Fibroblast of skin of scalp (primary cell): ENCODE measurements around the gene UBA7.
"Not testable (repeated sequence)": the region's sequence is repeated elsewhere in the genome, so short reads cannot be mapped to it uniquely, and the experiment has no call there.

Source experiments
- DNase-seq: peaks from one replicate; pipeline ENCODE4 v3.0.0-alpha.2; 2013

UBA7 gene

DNA sequence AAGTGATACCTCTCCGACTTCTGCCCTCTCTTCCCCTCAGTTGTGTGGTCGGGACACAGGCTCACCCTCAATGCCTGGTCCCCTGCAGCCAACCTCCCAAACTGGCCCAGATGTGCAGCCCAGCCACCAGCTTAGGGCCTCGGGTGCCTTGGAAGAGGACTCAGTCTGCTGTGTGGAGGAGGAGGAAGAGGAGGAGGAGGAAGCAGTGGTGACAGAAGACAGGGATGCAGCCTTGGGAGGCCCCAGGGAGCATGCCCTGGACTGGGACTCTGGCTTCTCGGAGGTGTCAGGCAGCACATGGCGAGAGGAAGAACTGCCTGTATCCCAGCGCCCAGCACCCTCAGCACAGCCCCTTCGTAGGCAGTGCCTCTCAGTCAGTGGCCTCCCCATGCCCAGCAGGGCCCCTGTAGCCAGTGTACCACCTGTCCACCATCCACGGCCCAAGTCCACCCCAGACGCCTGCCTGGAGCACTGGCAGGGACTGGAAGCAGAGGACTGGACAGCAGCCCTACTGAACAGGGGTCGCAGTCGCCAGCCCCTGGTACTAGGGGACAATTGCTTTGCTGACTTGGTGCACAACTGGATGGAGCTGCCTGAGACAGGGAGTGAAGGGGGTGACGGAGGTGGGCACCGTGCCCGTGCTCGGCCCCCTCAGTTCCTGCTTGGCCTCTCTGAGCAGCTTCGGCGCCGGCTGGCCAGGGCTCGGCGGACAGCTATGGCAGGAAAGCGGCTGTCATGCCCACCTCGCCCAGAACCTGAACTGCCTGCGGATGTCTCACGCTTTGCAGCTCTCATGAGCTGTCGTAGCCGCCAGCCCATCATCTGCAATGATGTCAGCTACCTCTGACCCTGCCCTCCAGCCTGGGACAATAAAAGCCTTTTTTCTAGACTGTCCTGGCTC is 9.4 kb downstream of the UBA7 start:
- DNase-seq: no peak

DNA sequence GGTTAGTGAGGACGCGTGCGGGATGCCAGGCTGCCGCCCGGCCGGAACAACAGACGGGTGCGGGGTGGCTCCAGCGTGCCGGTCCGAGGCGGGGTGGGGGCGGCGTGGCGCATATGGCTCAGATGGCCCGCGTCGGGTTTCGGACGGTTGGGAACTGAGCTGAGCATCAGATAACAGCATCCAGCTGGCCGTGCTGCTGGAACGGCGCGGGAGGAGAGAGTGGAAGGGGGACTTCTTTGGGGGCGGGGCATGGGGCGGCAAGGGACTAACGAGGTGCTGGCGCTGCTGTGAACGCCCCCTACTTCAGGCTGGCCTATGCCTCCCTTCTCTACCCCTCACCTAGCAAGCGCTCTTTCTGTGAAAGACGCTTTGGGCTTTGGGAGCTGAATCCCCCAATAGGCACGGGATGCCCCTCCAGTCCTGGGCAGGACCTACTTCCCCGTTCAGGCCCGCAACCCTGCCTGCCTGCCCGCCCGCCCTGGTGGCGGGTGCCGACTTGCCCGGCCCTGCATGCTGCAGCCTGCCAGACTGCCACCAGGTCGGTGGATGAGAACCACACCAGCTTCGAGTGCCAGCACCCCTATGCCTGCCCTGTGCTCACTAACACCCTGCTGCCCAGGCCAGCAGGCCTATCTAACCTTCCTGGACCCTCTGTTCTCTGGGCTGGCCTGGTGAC is 10.2 kb downstream of the UBA7 start:
- DNase-seq: no peak

DNA sequence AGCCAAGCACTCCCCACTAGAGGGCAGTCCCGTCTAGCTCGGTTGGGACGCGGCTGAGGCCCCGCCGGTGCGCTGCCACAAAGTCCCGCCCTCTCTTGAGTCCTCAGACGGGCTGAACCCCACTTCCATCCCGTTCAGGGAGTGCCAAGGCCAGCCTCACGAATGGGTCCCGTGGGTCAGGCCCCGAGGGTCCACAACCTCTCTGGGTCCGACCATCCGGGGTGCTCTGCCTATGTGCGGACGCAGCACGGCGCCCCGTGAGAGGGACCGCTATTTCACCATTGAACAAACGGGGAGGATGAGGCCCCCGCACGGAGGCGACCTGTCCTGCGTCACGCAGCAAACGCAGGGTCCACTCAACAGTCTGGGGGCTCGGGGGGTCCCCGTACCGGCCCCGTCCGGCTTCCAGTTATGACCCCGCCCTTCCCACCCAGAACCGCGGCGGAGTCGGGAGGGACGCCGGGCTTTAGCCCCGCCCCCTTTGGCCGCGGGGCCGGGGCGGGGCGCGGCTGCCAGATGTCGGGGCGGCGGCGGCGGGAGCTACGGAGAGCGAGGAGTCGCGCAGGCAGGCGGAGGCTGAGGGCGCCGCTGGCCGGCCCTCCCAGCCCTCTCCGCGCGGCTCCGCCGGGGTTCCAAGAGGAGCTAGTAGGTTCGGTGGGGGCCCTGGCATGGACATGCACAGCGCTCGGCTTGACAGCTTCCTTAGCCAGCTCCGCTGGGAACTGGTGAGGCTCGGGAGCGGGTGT is 10.9 kb downstream of the UBA7 start, which contains the start of gene INKA1:
Gene INKA1 (plus strand): TSS at position 543 of the 746 bp plus-strand sequence. CDS start 132 bp downstream, at position 675.
- peak; percentile 82 for DNase-seq

DNA sequence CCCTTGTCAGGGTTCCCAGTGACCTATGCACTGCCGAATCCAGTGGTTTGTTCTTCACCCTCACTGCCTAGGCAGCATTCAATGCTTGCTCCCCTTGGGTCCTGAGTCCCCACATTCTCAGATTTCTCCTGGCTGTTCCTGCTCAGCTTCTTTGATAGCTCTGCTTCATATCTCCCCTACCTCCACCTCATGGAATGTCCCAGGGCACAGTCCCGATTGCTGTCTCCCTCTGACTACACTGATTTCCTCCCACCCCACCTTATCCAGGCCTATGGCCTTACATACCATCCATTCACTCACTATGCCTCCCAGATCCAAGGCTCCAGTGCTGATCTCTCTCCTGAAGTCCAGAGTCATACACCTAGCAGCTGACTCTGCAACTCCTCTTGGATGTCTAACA is 12.6 kb downstream of the UBA7 start:
- no peak for DNase-seq

DNA sequence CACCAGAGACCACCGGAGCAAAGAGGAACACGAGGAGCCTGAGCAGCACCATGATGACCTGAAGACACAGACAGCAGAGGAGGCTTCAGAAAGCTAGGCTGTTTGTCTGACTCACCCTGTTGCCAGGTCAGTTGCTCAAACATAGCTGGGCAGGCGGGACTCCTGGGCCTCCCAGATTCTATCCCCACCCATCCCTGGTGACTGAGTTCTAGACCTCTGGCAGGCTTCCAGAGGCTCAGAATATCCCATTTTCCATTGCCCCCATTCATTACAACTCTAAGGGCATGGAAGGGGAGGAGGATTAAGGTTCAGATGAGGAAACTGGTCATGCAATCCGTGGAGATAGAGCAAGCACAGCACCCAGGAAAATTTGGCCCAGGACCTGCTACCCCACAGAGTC is 14.0 kb downstream of the UBA7 start, which contains the start of gene CDHR4:
Gene CDHR4 (minus strand): TSS at position 113 of the 400 bp plus-strand sequence. CDS start 61 bp downstream, at position 52.
- peak; percentile 69 for DNase-seq

DNA sequence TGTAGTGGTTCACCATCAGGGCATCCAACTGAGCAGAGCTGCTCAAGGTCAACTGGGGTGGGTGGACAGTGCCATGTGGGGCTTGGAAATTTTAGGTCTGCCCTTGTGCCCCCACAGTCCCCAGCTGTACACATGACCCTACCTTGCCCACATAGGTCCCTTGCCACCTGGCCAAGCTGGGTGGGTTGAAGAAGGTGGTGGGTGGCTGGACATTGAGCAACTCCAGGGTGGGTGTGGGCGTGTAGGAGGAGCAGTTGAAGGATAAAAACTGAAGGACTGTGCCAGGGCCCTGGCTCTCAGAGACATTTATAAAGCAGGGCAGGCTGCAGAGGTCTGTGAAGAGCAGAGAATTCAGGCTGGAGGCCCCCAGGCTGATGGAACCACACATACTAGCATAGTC is 14.6 kb downstream of the UBA7 start:
- no peak for DNase-seq

DNA sequence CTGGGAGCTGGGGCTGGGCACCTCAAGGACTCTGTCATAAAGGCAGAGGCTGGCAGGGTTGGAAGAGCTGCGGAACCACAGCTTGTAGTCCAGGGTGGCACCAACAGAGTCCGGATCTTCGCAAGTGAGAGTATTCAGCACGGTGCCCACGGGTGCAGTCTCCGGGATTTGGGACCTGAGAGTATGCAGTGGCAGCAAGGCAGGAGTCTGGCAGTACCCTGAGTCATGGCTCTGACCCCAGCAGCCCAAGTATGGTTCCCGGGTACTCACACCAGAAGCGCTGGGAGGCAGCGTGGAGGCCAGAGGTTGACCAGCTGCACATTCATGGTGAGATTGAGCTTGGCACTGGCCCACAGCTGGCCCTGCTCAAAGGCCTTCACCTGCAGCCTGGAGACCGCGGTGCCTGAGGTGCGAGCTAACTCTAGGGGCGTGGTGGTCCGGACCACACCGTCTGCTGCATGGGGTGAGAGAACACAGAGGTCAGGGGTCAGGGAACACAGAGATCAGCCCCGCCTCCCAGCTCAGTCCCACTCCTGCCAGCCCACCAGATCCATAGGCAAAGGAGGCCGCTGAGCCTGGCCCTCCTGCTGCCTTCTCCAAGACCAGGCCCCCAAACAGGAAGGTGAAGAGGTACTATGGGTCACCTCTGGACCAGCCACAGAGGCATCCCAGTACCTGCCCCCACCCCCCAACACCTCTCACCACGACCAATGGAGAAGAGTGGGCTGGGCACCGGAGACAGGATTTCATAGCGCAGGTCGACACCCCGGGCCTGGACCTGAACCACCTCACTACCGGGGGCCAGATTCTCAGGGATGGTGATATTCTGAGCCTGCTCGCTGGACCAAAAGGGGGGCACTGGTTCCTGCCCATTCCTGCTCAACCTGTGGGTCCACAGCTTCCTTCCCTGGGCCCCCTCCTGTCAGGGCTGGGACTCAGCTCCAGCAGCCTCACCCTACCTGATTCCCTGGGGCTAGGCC is 18.5 kb downstream of the UBA7 start:
- no peak for DNase-seq

DNA sequence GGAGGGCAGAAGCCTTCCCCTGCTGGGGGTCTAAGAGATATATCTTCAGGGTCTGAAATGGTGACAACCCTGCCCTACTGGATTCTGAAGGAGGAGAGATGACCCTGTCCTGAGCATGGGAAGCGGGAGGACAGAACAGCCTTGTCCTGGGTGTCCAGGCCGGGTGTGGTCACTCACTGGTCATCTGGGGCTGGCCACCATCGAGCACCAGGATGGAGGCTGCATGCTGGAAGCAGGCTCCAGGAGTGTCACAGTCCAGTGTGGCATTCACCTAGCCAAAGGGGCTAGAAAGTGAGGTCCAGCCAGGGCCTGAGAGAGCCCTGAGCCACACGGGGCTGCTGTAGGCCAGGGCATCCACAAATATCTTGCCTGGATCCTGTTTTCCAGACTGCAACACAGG is 19.3 kb downstream of the UBA7 start:
- DNase-seq: no peak

DNA sequence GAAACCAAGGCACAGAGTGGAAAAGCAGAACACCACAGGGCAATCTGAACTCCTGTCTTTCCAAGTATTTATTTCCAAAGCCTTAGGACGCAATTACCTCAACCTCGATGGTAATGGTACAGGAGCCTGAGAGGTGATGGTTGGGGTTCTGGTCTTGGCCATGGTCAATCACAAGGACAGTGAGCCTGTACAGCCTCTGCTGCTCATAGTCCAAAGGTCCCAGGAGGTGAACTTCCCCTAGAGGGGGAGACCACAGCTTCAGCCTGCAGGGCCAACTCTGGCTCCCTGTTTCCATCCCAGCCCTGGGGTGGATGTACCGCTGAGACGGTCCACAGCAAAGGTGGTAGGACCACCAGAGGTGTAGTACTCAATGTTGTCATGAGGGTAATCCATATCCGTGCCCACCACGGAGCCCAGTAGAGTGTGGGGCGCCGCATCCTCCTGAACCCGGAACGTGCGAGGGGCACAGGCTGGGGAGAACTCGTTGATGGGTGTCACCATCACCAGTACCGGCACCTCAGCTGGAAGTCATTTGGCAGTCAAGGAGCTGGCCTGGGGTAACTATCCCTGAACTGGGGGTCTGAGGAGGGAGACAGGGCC is 20.2 kb downstream of the UBA7 start:
- DNase-seq: no peak

DNA sequence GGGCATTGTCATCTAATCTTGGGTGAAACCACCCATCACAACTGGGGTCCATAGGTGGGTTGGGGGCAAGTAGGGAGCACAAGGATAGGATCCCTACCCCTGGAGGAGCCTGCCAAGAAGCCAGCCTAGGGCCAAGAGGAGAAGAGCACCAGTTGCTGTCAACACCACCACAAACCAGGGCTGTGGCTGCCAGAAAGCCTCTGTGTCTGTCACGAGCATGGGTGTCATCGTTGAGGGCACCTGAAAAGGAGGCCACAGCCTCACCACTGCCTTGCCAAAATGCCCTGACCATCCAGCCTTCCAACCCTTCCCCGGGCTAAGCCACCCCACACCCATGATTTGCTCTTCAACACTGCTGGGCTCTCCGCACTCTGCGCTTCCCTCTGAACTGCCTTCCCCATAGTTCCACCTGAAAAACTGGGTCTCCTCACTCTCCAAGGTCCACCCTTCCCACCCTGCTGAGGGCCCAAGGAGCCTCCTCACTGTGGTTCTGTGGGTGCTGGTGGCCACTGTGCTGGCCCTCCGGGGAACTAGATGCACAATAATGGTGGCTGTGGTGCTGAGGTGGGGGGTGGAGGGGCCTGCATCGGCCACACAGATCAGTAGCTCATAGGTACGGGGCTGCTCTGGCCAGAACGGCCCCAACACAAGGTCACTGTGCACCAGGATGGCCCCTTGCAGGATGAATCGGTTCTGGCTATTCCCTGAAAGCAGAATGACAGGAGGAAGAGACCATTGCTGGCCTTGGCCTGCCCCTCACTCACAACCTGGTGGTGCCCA is 21.2 kb downstream of the UBA7 start:
- no peak for DNase-seq

DNA sequence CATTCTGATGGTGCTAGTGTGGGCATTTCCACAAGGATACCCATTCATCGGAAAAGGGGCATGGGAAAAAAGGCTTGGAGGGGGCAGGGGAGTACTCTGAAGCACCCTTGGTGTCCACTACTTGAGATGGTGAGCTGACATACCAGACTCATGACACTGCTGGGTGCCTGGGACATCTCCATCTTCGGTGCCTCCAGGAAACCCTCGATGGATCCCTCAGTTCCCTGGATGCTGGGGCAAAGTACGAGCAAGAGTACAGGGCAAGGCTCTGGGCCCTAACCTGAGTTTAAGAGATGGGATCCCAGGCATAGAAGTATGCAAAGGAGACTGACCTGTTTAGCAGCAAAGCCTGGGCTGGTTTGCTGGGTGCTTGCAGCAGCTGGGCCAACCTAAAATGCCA is 22.2 kb downstream of the UBA7 start:
- no peak for DNase-seq

DNA sequence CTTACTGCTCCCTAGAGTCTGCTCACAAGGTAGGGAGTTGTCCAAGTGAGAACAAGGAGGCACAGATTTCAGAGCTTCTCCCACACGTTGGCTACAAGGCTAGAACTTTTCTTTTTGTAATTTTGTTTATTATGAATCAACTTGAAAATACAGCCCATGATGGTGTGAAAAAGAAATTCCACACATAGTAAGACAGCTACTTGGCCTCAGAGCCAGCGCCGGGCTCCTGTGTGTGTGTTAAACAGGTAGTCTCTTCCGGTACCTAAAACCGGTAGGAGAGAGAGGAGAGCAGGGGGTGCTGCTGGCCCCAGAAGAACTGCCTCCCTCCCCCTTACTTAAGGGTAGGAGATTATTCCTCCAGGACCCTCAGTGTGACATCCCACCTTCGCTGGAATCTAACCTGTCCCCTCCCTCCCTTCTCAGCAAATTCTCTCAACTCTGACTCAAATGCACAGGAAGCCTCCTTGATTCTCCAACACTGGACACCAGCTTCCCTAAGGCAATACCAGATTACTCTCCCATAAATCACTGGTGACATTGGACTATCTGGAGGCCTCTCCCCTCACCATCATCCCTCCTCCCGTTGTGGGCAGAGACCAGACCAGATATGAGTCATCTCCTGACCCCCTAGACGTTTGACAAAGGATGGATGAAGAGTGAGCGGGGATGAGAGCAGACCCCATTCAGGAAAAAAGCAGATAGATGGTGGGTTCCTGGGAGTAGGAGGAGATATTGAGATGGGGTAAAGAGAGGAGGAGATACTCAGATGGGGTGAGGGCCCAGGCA is 22.9 kb downstream of the UBA7 start:
- DNase-seq: peak; percentile 17

DNA sequence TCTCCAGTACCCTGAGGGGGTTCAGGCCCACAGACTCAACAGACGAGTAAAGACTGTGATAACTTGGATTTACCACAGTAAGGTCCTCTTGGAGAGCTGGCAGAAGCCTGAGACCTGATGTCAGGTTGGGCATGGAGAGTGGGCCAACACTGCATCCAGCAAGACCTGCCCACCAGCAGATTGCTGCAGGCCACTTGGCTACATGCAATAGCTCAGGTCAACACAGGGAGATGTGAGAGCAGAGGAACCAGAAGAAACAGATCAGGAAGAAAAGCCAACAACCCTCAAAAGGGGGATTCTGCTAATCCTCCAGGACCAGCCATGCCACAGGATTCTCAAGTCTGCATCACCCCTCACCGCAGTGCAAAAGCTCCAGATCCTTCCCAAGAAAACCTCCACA is 25.7 kb downstream of the UBA7 start:
- DNase-seq: no peak

DNA sequence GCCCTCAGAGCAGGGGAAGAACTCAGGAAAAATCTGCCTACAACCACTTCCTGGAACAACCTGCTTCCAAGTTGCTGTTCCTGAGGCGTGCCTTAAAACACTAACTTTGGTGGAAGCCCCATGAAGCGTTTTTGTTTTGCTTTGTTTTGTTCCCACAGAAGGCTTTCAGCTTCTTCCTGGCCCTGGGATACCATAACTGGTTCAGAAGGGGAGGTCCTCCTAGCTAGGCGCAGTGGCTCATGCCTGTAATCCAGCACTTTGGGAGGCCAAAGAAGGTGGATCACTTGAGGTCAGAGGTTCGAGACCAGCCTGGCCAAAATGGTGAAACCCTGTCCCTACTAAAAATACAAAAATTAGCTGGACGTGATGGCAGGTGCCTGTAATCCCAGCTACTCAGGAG is 26.2 kb downstream of the UBA7 start:
- DNase-seq: no peak

DNA sequence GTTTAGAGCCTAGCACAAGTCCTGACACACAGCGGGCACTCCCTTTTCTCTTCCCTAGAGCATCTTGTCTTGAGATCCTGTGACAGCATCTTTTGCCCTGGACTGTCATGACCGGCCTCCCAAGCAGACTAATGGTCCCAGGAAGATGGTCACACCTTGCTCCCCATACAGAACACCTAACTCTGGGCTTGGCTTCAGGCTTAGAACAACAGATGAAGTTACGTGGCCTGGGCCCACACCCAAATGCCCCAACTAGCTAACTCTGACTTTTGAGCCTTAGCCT is 26.6 kb downstream of the UBA7 start:
- no peak for DNase-seq

DNA sequence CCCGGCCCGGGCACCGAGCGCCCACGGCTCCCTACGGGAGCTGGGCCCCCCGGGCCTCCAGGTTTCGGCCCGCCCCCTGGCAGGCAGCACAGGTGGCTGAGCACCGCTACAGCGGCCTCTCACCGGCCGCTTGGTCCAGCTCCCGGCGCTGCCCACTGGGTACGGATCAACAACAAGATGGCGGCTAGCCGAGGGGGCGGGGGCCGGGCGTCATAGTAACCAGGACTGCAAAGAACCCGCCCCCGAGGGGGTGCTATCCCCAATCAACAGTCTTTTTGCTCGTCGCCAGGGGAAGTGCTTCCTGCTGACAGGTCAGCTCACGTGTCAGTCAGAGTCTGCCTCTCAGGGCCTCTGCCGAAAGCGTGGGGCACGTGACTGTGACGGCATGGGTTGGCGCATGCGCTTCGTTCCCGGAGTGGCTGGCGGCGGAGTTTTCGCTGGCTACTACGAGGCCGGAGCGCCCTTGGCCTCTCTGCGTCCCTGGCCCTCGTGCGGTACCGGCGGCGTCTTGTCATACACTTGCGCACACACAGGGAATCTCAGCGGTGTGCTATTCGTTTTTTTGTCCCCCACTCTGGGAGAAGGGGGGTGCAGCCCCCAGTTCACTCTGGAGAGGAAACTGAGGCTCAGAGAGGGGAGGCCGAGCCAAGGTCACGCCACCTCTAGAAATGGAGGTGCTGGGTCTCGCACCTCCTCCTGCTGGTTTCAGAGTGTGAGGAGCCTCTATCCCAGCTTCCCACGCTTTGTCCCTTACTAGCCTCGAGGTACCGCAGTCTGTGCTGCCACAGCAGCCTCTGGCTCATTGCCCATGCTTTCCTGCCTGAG is 27.2 kb downstream of the UBA7 start, which contains the start of gene IP6K1:
Gene IP6K1 (minus strand): TSS at position 186 of the 825 bp plus-strand sequence. CDS start 38,502 bp downstream, outside the sequence.
- peak; percentile 100 for DNase-seq

DNA sequence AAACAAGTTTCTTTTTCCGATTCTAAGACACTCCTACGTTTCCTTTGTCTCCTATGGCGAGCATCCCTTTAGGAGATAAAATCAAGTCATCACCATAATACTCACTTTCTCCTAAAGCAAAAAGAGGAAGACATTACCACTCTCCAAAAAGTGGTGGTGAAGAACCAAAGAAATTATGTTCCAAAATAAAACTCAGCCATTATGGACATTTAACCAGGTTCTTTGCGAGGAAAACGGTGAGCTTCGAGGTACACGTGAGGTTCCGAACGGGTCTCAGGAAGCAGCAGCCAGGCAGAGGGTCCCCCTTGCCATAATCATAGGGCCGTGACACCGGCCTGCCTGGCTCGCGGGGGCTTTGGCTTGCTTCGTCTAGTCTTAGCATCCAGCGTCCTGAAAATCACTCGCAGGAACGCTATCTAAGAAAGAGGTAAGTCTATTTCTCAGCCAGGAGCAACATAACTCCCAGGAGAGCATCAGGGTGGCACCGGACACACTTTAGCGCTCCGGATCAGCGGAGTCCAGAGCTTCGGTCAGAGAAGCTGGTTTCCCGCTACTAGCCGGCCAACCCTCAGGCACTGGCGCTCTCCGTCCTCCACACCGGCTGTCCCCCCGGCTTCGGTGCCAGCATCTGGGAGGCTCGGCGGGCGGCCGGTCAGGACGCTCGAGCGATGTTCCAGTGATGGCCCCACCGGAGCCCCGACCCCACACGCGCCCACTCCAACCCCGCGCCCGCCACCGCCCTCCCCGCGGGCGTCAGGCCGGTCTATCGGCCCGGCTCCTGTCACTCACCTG is 28.0 kb downstream of the UBA7 start:
- DNase-seq: peak; percentile 9

DNA sequence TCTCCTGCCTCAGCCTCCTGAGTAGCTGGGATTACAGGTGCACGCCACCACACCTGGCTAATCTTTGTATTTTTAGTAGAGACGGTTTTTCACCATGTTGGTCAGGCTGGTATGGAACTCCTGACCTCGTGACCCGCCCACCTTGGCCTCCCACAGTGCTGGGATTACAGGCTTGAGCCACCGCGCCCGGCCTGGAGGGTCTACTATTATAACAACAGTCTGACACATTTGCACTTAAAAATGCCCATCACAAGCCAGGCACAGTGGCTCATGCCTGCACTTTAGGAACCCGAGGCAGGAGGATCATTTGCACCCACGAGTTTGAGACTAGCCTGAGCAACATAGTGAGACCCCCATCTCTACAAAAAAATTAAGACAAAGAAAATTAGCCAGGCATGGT is 31.5 kb downstream of the UBA7 start:
- DNase-seq: not testable (repeated sequence)
